SK-N-SH (cell line): Measurements from ENCODE around the gene RBBP8. TPM values are rescaled to one million over a fixed set of nuclear protein-coding genes. Genes with fewer than 3 reads are reported as not detected.

Experiments used
- CTCF ChIA-PET: fragments of 300-600, 350-600 bp; formaldehyde crosslinking; extraction: SDS; loops from one replicate; lab custom pipeline; 2021; lab: Yijun Ruan, JAX
- POLR2A ChIA-PET: fragments of 350-600 bp; sonication (Branson Sonifier 250); formaldehyde crosslinking; extraction: SDS; loops from one replicate; lab custom pipeline; 2020; ENCODE audit warnings: antibody characterized with exemption, inconsistent platforms; lab: Yijun Ruan, JAX
- DNase-seq: peaks from one replicate; pipeline ENCODE4 v3.0.0; 2012
- H2AFZ ChIP-seq: fragments of 200-600 bp; sonication (generic); 2 replicates; pipeline ENCODE4 v1.8.1; 2016; ENCODE audit warnings: antibody characterized with exemption, mild to moderate bottlenecking, low read depth
- H3F3A ChIP-seq: fragments of 200-600 bp; sonication (generic); replicated peaks from 2 replicates; pipeline ENCODE3; 2016; ENCODE audit warnings: antibody characterized with exemption, mild to moderate bottlenecking; ENCODE audit not compliant: insufficient read depth
- H3K27ac ChIP-seq, 2 experiments: fragments of 200-500 bp in 1 of 2; fragments of 200-600 bp in 1 of 2; sonication (Bioruptor generic) in 1 of 2; sonication (generic), shearing (Covaris generic) in 1 of 2; 2 replicates each; pipeline versions ENCODE4 v1.5.1 to v1.6.1; 2014 to 2016; ENCODE audit warnings: low read depth in 2 of 2, inconsistent platforms in 1 of 2, low read length in 1 of 2, mild to moderate bottlenecking in 1 of 2, mixed read lengths in 1 of 2
- H3K27me3 ChIP-seq: fragments of 200-600 bp; sonication (generic), shearing (Covaris generic); 2 replicates; pipeline ENCODE4 v1.6.1; 2016; ENCODE audit warnings: mixed run types; ENCODE audit not compliant: insufficient read depth
- H3K36me3 ChIP-seq, 2 experiments: fragments of 200-500 bp in 1 of 2; fragments of 200-600 bp in 1 of 2; sonication (Bioruptor generic) in 1 of 2; sonication (generic) in 1 of 2; replicated peaks in 1 of 2; 2 replicates each; pipeline versions ENCODE3 to v1.5.1; 2014 to 2016; ENCODE audit warnings: low read length in 1 of 2, mild to moderate bottlenecking in 1 of 2; ENCODE audit not compliant: insufficient read depth in 2 of 2, control insufficient read depth in 1 of 2
- H3K4me1 ChIP-seq, 2 experiments: fragments of 200-500 bp in 1 of 2; fragments of 200-600 bp in 1 of 2; sonication (Bioruptor generic) in 1 of 2; sonication (generic), shearing (Covaris generic) in 1 of 2; 2 replicates each; pipeline versions ENCODE4 v1.5.1 to v1.6.1; 2014 to 2016; ENCODE audit warnings: low read depth in 1 of 2, low read length in 1 of 2, mixed run types in 1 of 2; ENCODE audit not compliant: insufficient read depth in 2 of 2, control insufficient read depth in 1 of 2
- H3K4me2 ChIP-seq: fragments of 200-600 bp; sonication (generic), shearing (Covaris generic); 2 replicates; pipeline ENCODE4 v1.6.1; 2017; ENCODE audit warnings: mixed run types
- H3K4me3 ChIP-seq, 2 experiments: fragments of 200-500 bp in 1 of 2; fragments of 200-600 bp in 1 of 2; sonication (Bioruptor generic) in 1 of 2; sonication (generic), shearing (Covaris generic) in 1 of 2; 2 replicates each; pipeline versions ENCODE4 v1.5.1 to v1.8.1; 2014 to 2016; ENCODE audit warnings: low read depth in 2 of 2, inconsistent platforms in 1 of 2, low read length in 1 of 2, mild to moderate bottlenecking in 1 of 2, mixed read lengths in 1 of 2, moderate library complexity in 1 of 2
- H3K79me2 ChIP-seq: fragments of 200-600 bp; sonication (generic); 2 replicates; pipeline ENCODE4 v1.8.1; 2017; ENCODE audit warnings: mild to moderate bottlenecking; ENCODE audit not compliant: insufficient read depth
- H3K9ac ChIP-seq: fragments of 200-600 bp; sonication (generic); 2 replicates; pipeline ENCODE4 v1.6.1; 2017; ENCODE audit warnings: mixed run types
- H3K9me2 ChIP-seq: fragments of 200-600 bp; sonication (generic); 2 replicates; pipeline ENCODE4 v1.6.1; 2017; ENCODE audit warnings: mixed run types
- H3K9me3 ChIP-seq: fragments of 200-600 bp; sonication (generic); 2 replicates; pipeline ENCODE4 v1.6.1; 2017; ENCODE audit warnings: mixed run types, mild to moderate bottlenecking, moderate library complexity
- H4K20me1 ChIP-seq: fragments of 200-600 bp; sonication (generic); 2 replicates; pipeline ENCODE4 v1.6.1; 2017; ENCODE audit warnings: mild to moderate bottlenecking, mixed run types; ENCODE audit not compliant: insufficient read depth
- EP300 ChIP-seq, 2 experiments: IDR thresholded peaks; 2 replicates each; pipeline versions ENCODE4 v1.4.0 to v1.6.1; 2012; ENCODE audit warnings: borderline replicate concordance in 1 of 2, low read depth in 1 of 2, low read length in 1 of 2
- FOSL2 ChIP-seq: IDR thresholded peaks from 2 replicates; pipeline ENCODE4 v1.4.0; 2012; ENCODE audit warnings: low read depth, mild to moderate bottlenecking, moderate library complexity, borderline replicate concordance
- FOXM1 ChIP-seq: IDR thresholded peaks from 2 replicates; pipeline ENCODE4 v1.4.0; 2012; ENCODE audit warnings: low read depth, mild to moderate bottlenecking
- GABPA ChIP-seq: IDR thresholded peaks from 2 replicates; pipeline ENCODE4 v1.4.0; 2012; ENCODE audit warnings: low read depth, mild to moderate bottlenecking
- GATA2 ChIP-seq: sonication (generic); formaldehyde crosslinking; IDR thresholded peaks from 2 replicates; pipeline ENCODE4 v1.5.0; 2020; ENCODE audit warnings: mild to moderate bottlenecking, missing genetic modification reagents
- IRF3 ChIP-seq: fragments of 150-350 bp; IDR thresholded peaks from 2 replicates; pipeline ENCODE4 v1.6.1; 2016; ENCODE audit warnings: mild to moderate bottlenecking, low read depth, low read length
- MEF2A ChIP-seq: IDR thresholded peaks from 2 replicates; pipeline ENCODE4 v1.4.0; 2012; ENCODE audit warnings: low read depth, borderline replicate concordance
- MXI1 ChIP-seq: IDR thresholded peaks from 2 replicates; pipeline ENCODE4 v1.6.1; 2012; ENCODE audit warnings: mild to moderate bottlenecking, low read depth, low read length, improper control_type of control experiment
- NRF1 ChIP-seq: IDR thresholded peaks from 2 replicates; pipeline ENCODE4 v1.6.1; 2012; ENCODE audit warnings: low read depth, mild to moderate bottlenecking, low read length
- POLR2AphosphoS5 ChIP-seq: IDR thresholded peaks from 2 replicates; pipeline ENCODE4 v1.6.1; 2012; ENCODE audit warnings: low read depth, low read length
- RAD21 ChIP-seq: IDR thresholded peaks from 2 replicates; pipeline ENCODE4 v1.6.1; 2012; ENCODE audit warnings: mild to moderate bottlenecking, low read length
- RCOR1 ChIP-seq: fragments of 150-350 bp; IDR thresholded peaks from 2 replicates; pipeline ENCODE4 v1.6.1; 2017; ENCODE audit warnings: antibody characterized with exemption, low read length
- RFX5 ChIP-seq: IDR thresholded peaks from 2 replicates; pipeline ENCODE4 v1.6.1; 2012; ENCODE audit warnings: mild to moderate bottlenecking, improper control_type of control experiment, low read length
- RXRA ChIP-seq: IDR thresholded peaks from 2 replicates; pipeline ENCODE4 v1.4.0; 2012; ENCODE audit warnings: low read depth, mild to moderate bottlenecking, borderline replicate concordance
- SIN3A ChIP-seq: IDR thresholded peaks from 2 replicates; pipeline ENCODE4 v1.6.1; 2012; ENCODE audit warnings: low read depth, mild to moderate bottlenecking, low read length, moderate library complexity, borderline replicate concordance
- SMC3 ChIP-seq: IDR thresholded peaks from 2 replicates; pipeline ENCODE4 v1.6.1; 2012; ENCODE audit warnings: low read depth, low read length, improper control_type of control experiment
- TCF12 ChIP-seq: IDR thresholded peaks from 2 replicates; pipeline ENCODE4 v1.4.0; 2012
- TEAD4 ChIP-seq: IDR thresholded peaks from 2 replicates; pipeline ENCODE4 v1.4.0; 2012; ENCODE audit warnings: mild to moderate bottlenecking, borderline replicate concordance; ENCODE audit not compliant: insufficient read depth
- USF2 ChIP-seq: fragments of 150-350 bp; IDR thresholded peaks from 2 replicates; pipeline ENCODE4 v1.6.1; 2017; ENCODE audit warnings: antibody characterized with exemption, low read length, low read depth, borderline replicate concordance
- ZBTB33 ChIP-seq: IDR thresholded peaks from 2 replicates; pipeline ENCODE4 v1.4.0; 2012; ENCODE audit warnings: low read depth, borderline replicate concordance
- WGBS: methylation state at CpG from one replicate; pipeline ENCODE4 v1.1.6; 2017; ENCODE audit warnings: low lambda C conversion rate; 5-methylcytosine and 5-hydroxymethylcytosine counted together
- polyA plus RNA-seq, 3 experiments: library from polyadenylated mRNA; depleted of rRNA; stranded (reverse); fragments of >200 nt; gene quantifications; 2 replicates each; pipeline ENCODE4 v1.2.3, GENCODE V29; 2012
- TF ChIP-seq, protein P1 (sequence below): IDR thresholded peaks from 2 replicates; pipeline ENCODE4 v1.4.0; 2012; ENCODE audit warnings: low read depth
- TF ChIP-seq, protein P2 (sequence below): IDR thresholded peaks from 2 replicates; pipeline ENCODE4 v1.4.0; 2012; ENCODE audit warnings: low read depth, borderline replicate concordance
- TF ChIP-seq, protein P3 (sequence below): IDR thresholded peaks from 2 replicates; pipeline ENCODE4; 2012

Gene RBBP8
- polyA plus RNA-seq, 1 of the 3 experiments (the other 2 are of a cell fraction): 9.6 TPM

GRCh38 chr18:22999647-23000046 lies 66.5 kb downstream of the RBBP8 start:
- Histone ChIP-seq H3K4me1 (no peaks in the 10 kb centered on the region), H3K79me2 (no peaks in the 10 kb centered on the region), H3K9me2 (no peaks in the 10 kb centered on the region), H3K4me2 (no peak overlapping the region), H3K27ac (no peak overlapping the region), H3K9me3 (no peaks in the 10 kb centered on the region), H3K27me3 (no peaks in the 10 kb centered on the region), H3K36me3 (peaks cover 7 to 45% of the 10 kb centered on the region in 2 experiments), H3F3A (no peaks in the 10 kb centered on the region), H3K4me3 (no peak overlapping the region)
- 97% methylated on average over 2 of the region's 2 CpGs for WGBS
- POLR2A ChIA-PET: no interaction called here
- DNase-seq: no peak
- TF ChIP-seq MXI1 (no peak), GABPA (no peak), TEAD4 (no peak), RFX5 (no peak), TCF12 (no peak), RCOR1 (no peak), FOSL2 (no peak)
- TF ChIP-seq, all 33 proteins: peak for 0
- Histone ChIP-seq H3K9ac (no peak overlapping the region), H4K20me1 (no peaks in the 10 kb centered on the region), H2AFZ (no peak overlapping the region)
- CTCF ChIA-PET: interaction anchor here (1.0 kb wide), 1 partner anchor 16 kb away, joined by 3 read pairs; no protein-coding TSS in a partner anchor

DNA sequence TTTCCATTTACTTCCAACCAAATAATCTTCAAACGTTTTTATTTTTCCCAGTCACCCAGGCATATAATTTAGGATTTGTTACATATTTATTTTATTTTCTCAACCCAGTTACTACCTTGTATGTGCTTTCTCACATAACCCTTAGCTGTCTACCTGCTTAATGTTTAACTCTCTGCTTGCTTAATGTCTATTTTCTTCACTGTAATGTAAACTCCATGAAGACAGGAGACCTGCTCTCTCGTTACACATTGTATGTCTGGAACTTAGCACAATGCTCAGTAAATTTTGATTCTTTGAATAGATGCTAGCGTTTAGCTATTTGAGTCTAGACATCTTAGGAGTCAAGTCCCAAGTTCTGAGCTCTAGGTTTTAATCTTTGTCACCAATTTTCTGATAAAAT lies 70.2 kb downstream of the RBBP8 start:
- CTCF ChIA-PET: interaction anchor here (1.5 to 1.7 kb wide), 2 partner anchors 20 to 408 kb away, joined by 4 to 7 read pairs; no protein-coding TSS in a partner anchor
- H3K9me3 ChIP-seq: no peaks in the 10 kb centered on the region
- no peak overlapping the region for H3K27ac ChIP-seq
- no peaks in the 10 kb centered on the region for H3K4me1 ChIP-seq
- H3K9me2 ChIP-seq: no peaks in the 10 kb centered on the region
- no peaks in the 10 kb centered on the region for H3F3A ChIP-seq
- DNase-seq: no peak
- H3K27me3 ChIP-seq: no peaks in the 10 kb centered on the region
- H3K4me3 ChIP-seq: no peak overlapping the region
- H3K79me2 ChIP-seq: no peaks in the 10 kb centered on the region
- TF ChIP-seq SIN3A (no peak), ZBTB33 (no peak), MXI1 (no peak), RAD21 (no peak), SMC3 (no peak), USF2 (no peak), GATA2 (CRISPR knock-in tag) (no peak), POLR2AphosphoS5 (no peak), RFX5 (no peak), FOXM1 (no peak), TCF12 (no peak), MEF2A (no peak), NRF1 (no peak), RXRA (no peak), IRF3 (no peak), TEAD4 (no peak), EP300 (IDR thresholded peaks at IDR 0.05; ENCODE audit: borderline replicate concordance in 1 of 2, low read depth in 1 of 2, low read length in 1 of 2) (no peak)
- TF ChIP-seq, protein P1, sequence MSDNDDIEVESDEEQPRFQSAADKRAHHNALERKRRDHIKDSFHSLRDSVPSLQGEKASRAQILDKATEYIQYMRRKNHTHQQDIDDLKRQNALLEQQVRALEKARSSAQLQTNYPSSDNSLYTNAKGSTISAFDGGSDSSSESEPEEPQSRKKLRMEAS: no peak
- TF ChIP-seq, protein P2, sequence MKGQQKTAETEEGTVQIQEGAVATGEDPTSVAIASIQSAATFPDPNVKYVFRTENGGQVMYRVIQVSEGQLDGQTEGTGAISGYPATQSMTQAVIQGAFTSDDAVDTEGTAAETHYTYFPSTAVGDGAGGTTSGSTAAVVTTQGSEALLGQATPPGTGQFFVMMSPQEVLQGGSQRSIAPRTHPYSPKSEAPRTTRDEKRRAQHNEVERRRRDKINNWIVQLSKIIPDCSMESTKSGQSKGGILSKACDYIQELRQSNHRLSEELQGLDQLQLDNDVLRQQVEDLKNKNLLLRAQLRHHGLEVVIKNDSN: no peak
- TF ChIP-seq, protein P3, sequence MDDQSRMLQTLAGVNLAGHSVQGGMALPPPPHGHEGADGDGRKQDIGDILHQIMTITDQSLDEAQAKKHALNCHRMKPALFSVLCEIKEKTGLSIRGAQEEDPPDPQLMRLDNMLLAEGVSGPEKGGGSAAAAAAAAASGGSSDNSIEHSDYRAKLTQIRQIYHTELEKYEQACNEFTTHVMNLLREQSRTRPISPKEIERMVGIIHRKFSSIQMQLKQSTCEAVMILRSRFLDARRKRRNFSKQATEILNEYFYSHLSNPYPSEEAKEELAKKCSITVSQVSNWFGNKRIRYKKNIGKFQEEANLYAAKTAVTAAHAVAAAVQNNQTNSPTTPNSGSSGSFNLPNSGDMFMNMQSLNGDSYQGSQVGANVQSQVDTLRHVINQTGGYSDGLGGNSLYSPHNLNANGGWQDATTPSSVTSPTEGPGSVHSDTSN: no peak
- H4K20me1 ChIP-seq: no peaks in the 10 kb centered on the region
- no peak overlapping the region for H2AFZ ChIP-seq
- H3K36me3 ChIP-seq: peaks cover 8 to 33% of the 10 kb centered on the region in 2 experiments
- no peak overlapping the region for H3K9ac ChIP-seq
- 90% methylated on average over 3 of the region's 3 CpGs for WGBS
- POLR2A ChIA-PET: no interaction called here
- no peak overlapping the region for H3K4me2 ChIP-seq
